ENCODE results near the gene S100Z. TPM values are rescaled to one million over a fixed set of nuclear protein-coding genes. Genes with fewer than 3 reads are reported as not detected.

Gene S100Z
- total and polyA plus RNA-seq, 9 of the 15 experiments (the other 6 are each of a cell fraction or from before 2014, with no cell fraction given): 0.15 to 0.42 (median 0.20) TPM; not detected in 6

DNA sequence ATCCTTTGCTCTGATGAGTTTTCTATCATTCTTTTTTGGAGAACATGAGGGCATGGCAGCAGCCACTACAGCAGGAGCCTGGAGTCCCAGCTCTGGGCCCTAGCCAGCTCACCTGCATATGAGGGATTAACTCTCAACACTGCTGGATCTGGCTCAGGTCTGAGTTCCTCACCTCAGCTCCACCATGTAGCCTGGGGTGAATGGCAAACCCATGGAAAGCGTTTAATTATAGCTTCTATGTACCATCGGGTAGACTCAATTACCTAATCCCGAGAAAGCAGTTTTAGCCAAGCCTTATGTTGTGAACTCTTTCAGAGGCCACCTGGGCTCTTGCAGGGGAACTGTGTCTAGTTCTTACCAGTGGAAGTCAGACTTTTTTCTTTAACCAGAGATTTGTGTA, 3.9 kb upstream of the S100Z start:
- ATAC-seq: no peak
- no peak for TF ChIP-seq ZNF707 (CRISPR knock-in tag; conservative IDR thresholded peaks at IDR 0.05)
- TF ChIP-seq SREBF2 (CRISPR knock-in tag; IDR thresholded peaks at IDR 0.05): no peak
- no peak for TF ChIP-seq ZSCAN29 (IDR thresholded peaks at IDR 0.05)
- TF ChIP-seq, protein P1, sequence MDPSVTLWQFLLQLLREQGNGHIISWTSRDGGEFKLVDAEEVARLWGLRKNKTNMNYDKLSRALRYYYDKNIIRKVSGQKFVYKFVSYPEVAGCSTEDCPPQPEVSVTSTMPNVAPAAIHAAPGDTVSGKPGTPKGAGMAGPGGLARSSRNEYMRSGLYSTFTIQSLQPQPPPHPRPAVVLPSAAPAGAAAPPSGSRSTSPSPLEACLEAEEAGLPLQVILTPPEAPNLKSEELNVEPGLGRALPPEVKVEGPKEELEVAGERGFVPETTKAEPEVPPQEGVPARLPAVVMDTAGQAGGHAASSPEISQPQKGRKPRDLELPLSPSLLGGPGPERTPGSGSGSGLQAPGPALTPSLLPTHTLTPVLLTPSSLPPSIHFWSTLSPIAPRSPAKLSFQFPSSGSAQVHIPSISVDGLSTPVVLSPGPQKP (CRISPR knock-in tag; IDR thresholded peaks at IDR 0.05): no peak
- no peak for TF ChIP-seq RBM15 (IDR thresholded peaks at IDR 0.05; ENCODE audit: insufficient read depth, low read length)
- no peak for TF ChIP-seq ZFP91 (CRISPR knock-in tag; IDR thresholded peaks at IDR 0.05)
- no peak for TF ChIP-seq ZNF445 (CRISPR knock-in tag; IDR thresholded peaks at IDR 0.05; ENCODE audit: low read depth)
- TF ChIP-seq, protein P2, sequence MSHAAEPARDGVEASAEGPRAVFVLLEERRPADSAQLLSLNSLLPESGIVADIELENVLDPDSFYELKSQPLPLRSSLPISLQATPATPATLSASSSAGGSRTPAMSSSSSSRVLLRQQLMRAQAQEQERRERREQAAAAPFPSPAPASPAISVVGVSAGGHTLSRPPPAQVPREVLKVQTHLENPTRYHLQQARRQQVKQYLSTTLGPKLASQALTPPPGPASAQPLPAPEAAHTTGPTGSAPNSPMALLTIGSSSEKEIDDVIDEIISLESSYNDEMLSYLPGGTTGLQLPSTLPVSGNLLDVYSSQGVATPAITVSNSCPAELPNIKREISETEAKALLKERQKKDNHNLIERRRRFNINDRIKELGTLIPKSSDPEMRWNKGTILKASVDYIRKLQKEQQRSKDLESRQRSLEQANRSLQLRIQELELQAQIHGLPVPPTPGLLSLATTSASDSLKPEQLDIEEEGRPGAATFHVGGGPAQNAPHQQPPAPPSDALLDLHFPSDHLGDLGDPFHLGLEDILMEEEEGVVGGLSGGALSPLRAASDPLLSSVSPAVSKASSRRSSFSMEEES (CRISPR knock-in tag; IDR thresholded peaks at IDR 0.05): no peak
- no peak for TF ChIP-seq CREB1 (IDR thresholded peaks at IDR 0.05)
- no peak for TF ChIP-seq CREB1 (CRISPR knock-in tag; IDR thresholded peaks at IDR 0.05)
- TF ChIP-seq ZNF253 (CRISPR knock-in tag; conservative IDR thresholded peaks at IDR 0.05): no peak
- TF ChIP-seq, protein P3, sequence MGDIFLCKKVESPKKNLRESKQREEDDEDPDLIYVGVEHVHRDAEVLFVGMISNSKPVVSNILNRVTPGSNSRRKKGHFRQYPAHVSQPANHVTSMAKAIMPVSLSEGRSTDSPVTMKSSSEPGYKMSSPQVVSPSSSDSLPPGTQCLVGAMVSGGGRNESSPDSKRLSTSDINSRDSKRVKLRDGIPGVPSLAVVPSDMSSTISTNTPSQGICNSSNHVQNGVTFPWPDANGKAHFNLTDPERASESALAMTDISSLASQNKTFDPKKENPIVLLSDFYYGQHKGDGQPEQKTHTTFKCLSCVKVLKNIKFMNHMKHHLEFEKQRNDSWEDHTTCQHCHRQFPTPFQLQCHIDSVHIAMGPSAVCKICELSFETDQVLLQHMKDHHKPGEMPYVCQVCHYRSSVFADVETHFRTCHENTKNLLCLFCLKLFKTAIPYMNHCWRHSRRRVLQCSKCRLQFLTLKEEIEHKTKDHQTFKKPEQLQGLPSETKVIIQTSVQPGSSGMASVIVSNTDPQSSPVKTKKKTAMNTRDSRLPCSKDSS (IDR thresholded peaks at IDR 0.05; ENCODE audit: low read depth, partially characterized antibody): no peak
- TF ChIP-seq CEBPG (CRISPR knock-in tag; IDR thresholded peaks at IDR 0.05): no peak
- TF ChIP-seq CEBPG (tag; conservative IDR thresholded peaks at IDR 0.05 in 1 of 2, IDR thresholded peaks at IDR 0.05 in 1 of 2): no peak
- no peak for TF ChIP-seq STAG1 (CRISPR knock-in tag; IDR thresholded peaks at IDR 0.05; ENCODE audit: borderline replicate concordance)
- TF ChIP-seq KLF6 (CRISPR knock-in tag; IDR thresholded peaks at IDR 0.05; ENCODE audit: borderline replicate concordance): no peak
- TF ChIP-seq FOXK1 (CRISPR knock-in tag; IDR thresholded peaks at IDR 0.05; ENCODE audit: borderline replicate concordance): no peak

More for the DNA sequence above, 3.9 kb upstream of the S100Z start:
- Histone ChIP-seq H3K9ac (ENCODE audit: insufficient read depth in 1 of 2, low read depth in 2 of 2, low read length in 2 of 2) (no peak overlapping the region), H3K4me3 (no peak overlapping the region), H3K9me1 (ENCODE audit: control insufficient read depth, insufficient read depth, low read length) (no peaks in the 10 kb centered on the region), H3K79me2 (ENCODE audit: control insufficient read depth, insufficient read depth, low read length) (no peaks in the 10 kb centered on the region), H3K27me3 (ENCODE audit: control insufficient read depth in 2 of 2, insufficient read depth in 2 of 2, low read length in 2 of 2) (no peaks in the 10 kb centered on the region), H3K4me2 (ENCODE audit: insufficient read depth, low read length) (no peak overlapping the region), H4K20me1 (replicated peaks; ENCODE audit: control insufficient read depth, insufficient read depth, low read length) (no peaks in the 10 kb centered on the region), H3K36me3 (ENCODE audit: control insufficient read depth, insufficient read depth, low read length) (no peaks in the 10 kb centered on the region), H3K4me1 (replicated peaks in 1 of 2; ENCODE audit: control insufficient read depth in 2 of 2, insufficient read depth in 2 of 2, low read length in 2 of 2) (peaks cover 15 to 20% of the 10 kb centered on the region in 2 experiments; a peak in 4 of 5 replicates), H3K9me3 (replicated peaks; ENCODE audit: control insufficient read depth, insufficient read depth, low read depth, low read length) (no peaks in the 10 kb centered on the region; the same call in 1 of the 2 replicates), H2AFZ (ENCODE audit: low read depth, low read length) (no peak overlapping the region), H3K27ac (ENCODE audit: extremely low read depth, low read depth, low read length) (no peak overlapping the region)
- FAIRE-seq: no peak
- intact Hi-C loops (cut with micrococcal nuclease): no loop called here
- WGBS (ENCODE audit: insufficient coverage, low coverage, missing lambda C conversion rate): 90% methylated on average over 3 of the region's 3 CpGs
- DNase-seq (ENCODE audit: extremely low read depth in 1 of 4, low spot score in 3 of 4): no peak
- in situ Hi-C loops (cut with MboI): no loop called here
- ChIA-PET CTCF (ENCODE audit: low intra/inter-chr PET ratio) (no interaction called here), POLR2A (interaction anchor here (0.6 kb wide), 1 partner anchor 1233 kb away, joined by 3 read pairs; no protein-coding TSS in a partner anchor)
- no TSS peak for BruUV-seq (replicated peaks)
